HTERT RPE-1 (cell line): ENCODE data around the gene SGSM2.

Source experiments
- in situ Hi-C: fragments of 300-500 bp; cut with MboI; formaldehyde crosslinking; loops from 4 replicates; pipeline ENCODE4 v1.14.3; 2020; ENCODE audit warnings: low sequenced_read_pairs

SGSM2 gene

DNA sequence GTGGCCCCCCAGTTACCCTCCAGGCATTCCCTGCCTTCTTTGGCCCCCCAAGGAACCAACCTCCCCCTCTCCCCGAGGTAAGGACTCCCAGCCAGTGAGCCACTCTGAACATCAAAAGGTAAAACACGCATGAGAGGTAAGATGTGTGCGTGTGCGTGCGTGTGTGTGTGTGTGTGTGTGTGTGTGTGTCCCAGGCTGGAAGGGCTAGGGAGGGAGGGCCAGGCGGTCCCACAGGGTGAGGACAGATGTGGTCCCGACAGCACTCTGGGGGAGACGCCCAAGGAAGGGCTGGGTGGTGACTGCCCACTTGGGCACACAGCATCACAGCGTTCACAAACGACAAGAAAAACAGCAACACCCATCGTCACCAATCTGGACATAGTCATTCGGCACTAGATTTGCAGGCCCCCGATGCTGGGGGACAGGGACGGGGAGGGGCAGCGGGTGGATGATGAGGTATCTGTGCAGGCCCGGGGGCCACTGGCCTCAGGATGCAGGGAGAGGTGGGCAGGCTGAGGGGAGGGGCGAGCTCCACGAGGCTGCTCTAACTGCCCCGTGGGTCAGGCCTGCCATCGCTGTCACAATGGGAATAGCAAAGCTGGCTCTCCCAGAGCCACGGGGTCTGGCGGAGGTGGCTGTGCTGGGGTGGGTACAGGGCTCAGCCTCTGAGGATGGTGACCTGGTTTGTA, 47.3 kb downstream of the SGSM2 start:
- in situ Hi-C loops: no loop called here

DNA sequence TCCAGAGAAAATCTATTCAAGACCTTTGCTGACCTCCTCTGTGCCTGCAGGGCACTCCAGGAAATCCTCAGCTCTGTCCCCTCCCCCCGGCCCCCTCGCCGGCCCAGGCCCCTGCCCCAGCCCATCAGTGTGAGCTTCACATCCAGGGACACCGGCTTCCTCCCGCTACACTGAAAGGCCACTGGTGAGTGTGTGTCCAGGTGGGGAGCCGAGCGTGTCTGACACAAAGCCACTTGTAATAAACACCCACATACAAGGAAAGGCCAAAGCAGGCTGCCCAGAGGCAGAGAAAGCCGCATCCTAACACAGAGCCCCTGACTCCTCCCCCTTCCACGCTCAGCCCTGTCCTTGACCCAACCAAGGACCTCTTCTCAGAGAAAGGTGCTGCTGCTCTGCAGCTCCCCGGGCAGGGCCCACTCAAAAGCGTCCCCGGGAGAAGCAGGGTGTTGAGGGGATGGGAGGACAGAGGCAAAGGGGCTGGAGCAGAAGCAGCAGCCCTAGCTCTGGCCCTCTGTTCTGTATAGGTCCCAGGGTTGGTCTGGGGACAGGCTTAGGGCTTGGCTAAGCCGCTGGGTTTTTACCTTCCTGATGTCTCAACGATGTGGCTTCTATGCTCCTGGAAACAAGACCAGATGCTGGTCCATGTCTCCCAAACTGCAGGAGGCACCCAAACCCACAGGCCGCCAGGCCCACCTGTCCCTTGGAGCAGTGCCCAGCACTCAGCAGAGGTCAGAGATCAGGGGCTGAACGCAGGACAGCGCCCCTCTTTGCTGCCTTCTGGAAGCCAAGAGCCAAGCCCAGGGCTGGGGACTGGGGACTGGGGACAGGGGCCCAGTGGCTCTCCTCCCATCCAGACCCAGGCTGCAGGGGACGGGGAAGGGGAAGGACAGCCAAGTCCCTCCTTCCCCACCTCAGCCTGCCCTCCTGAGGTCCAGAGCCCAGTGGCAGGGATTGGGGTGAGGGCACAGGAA, 48.2 kb downstream of the SGSM2 start:
- in situ Hi-C loops: no loop called here

DNA sequence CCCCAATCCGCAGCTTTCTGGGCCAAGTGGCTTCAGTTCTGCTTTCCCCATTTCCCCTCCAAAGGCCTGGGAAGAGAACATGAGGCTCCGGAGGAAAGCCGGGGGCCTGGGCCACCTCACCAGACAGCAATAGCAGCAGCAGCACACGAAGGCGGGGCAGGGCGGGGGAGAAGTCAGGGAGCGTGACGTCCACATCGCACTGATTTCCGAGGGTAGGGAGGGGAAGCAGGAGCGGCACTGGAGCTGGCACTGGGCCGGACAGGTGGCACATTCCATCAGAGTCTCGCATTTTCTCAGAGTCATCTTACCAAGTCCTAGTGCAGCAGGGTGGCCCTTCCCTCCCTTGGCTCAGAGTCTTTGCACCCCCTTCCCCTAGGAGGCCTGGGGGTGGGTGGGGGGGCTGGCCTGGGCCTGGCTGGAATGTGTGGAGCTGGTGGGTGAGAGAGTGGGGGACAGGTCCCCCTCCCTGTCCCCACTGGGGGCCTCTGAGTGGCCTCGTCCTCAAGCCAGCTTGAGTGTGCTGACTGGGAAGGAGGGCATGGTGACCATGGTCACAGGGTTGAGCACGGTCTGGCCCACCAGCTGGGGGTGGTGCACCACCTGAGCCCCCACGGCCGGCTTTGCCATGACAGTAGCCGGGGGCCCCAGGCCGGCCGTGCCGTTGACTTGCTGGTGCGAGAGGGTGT, 49.2 kb downstream of the SGSM2 start:
- in situ Hi-C loops: no loop called here

DNA sequence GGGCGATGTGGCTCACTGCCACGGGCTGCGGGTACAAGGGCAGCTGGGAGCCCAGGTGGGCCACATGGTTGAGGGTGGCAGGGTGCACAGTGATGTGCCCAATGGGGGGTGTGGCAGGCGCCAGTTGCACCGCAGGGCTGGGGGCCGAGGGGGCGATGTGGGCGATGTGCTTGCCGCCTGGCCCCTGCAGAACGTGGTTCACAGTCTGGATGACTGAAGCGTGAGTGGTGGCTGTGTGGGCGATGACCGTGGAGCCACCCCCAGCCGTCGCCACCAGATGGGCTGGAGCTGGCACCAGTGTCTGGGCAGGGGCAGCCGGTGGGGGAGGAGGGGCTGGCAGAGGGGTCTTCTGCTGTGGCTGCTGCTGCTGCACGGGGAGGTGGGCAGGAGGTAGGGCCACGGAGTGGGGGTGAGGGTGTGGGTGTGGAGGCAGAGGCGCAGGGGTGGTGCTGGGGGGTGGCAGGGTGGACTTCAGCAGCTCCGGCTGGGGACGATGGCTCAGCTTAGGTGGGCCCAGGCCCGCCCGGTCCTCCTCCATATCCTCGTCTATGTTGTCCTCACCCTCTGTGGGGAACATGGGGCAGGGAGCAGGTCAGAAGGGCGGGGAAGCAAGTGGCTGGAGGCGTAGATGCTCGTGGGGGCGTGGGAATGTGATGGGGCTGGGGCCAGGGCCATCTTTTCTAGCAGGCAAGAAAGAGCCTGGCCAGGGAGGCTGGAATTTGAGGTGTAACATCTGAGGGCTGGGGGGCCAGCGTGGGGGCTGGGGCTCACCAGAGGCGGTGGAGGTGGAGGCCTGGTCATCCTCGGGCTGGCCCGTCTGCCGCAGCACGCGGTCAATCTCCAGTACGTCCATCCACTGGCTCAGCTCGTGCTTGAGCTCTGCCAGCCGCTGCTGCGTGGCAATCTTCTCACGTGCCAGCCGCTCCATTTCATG, 50.1 kb downstream of the SGSM2 start:
- in situ Hi-C loops: no loop called here

- in situ Hi-C loops: no loop called here
Measured at GRCh38 chr17:2388020-2388682, 50.9 kb downstream of the SGSM2 start.

- in situ Hi-C loops: no loop called here
Measured at GRCh38 chr17:2388683-2389055, 51.4 kb downstream of the SGSM2 start.

DNA sequence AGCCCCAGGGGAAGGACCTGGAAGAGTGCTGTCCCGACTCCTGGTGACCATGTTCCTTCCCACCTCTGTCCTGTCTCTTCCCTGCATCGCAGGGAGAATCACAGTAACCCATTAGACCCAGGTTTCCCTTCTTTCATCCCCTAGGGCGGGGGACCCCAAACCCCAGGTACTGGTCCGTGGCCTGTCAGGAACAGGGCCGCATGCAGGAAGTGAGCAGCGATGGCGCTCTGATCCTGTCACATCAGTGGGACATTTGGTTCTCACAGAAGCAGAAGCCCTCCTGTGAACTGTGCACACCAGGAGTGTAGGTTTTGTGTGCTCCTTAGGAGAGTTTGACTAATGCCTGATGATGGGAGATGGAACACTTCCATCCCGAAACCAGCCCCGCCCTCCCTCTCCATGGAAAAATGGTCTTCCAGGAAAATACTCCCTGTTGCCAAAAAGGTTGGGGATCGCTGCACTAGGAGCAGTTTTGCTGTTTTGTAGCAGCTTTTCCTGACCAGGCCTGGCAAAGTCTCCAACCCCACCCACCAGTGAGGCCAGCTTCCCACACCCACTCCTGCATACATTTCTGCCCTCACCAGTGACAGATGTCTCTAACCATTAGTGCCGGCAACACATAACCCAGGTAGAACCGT, 53.0 kb downstream of the SGSM2 start:
- in situ Hi-C loops: no loop called here

GRCh38 chr17:2391597-2392251, 54.4 kb downstream of the SGSM2 start:
- in situ Hi-C loops: no loop called here

- in situ Hi-C loops: no loop called here
Measured at GRCh38 chr17:2392252-2393173, 55.2 kb downstream of the SGSM2 start.

GRCh38 chr17:2393174-2393953, 56.1 kb downstream of the SGSM2 start:
- in situ Hi-C loops: no loop called here

GRCh38 chr17:2393954-2394749, 56.9 kb downstream of the SGSM2 start:
- in situ Hi-C loops: no loop called here

- in situ Hi-C loops: no loop called here
Measured at GRCh38 chr17:2394775-2395201, 57.5 kb downstream of the SGSM2 start.

GRCh38 chr17:2395258-2396181, 58.2 kb downstream of the SGSM2 start:
- in situ Hi-C loops: no loop called here

GRCh38 chr17:2396192-2396567, 58.9 kb downstream of the SGSM2 start:
- in situ Hi-C loops: no loop called here

DNA sequence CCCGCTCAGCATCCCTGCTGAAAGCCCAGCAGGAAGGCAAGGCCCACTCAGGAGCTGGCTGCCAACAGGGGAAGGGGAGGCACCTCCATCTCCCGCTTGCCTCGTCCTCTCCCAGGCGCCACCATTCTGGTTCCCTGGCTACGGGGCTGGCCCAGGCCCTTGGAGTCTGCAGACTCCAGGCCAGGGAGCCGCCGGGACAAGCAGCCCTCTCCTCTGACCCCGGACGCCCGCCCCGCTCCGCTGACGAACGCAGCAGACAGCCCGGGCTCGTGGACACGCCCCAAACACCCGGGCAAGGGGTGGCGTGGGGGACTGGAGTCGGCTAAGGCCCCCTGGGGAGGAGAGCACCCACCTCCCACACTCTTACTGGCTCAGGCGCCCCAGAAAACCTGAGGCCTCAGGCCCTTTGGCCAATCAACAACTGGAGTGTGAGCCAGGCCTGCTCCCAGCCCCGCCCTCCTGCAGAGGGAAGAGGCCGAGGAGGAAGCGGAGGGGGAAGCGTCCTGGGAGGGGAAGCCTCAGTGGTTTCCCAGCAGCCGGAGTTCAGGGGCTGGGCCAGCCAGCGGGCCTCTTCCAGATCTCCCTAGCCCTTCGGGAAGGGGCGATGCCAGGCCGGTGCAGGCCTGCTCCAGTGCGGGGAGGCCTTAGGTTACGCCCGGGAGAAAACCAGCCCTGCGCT, 59.4 kb downstream of the SGSM2 start:
- in situ Hi-C loops: no loop called here
